Panc1 (cell line): Measurements from ENCODE around the gene TANGO2.

Experiments
- POLR2AphosphoS5 ChIP-seq: IDR thresholded peaks from 2 replicates; pipeline ENCODE4 v1.6.1; 2012; ENCODE audit warnings: mild to moderate bottlenecking, low read depth, low read length, moderate library complexity
- SIN3A ChIP-seq: IDR thresholded peaks from 2 replicates; pipeline ENCODE4 v1.6.1; 2012; ENCODE audit warnings: low read depth, mild to moderate bottlenecking, low read length, moderate library complexity, borderline replicate concordance; ENCODE audit not compliant: insufficient read depth
- TCF7L2 ChIP-seq: IDR thresholded peaks from 2 replicates; pipeline ENCODE4 v1.6.1; 2011; ENCODE audit warnings: mild to moderate bottlenecking, low read depth, low read length, inconsistent platforms
- TF ChIP-seq, protein P1 (sequence below): fragments of 450-650 bp; IDR thresholded peaks from 2 replicates; pipeline ENCODE4 v1.5.1; 2017; ENCODE audit warnings: mild to moderate bottlenecking
- TF ChIP-seq, protein P2 (sequence below), 2 experiments: IDR thresholded peaks; 2 replicates each; pipeline ENCODE4 v1.6.1; 2011 to 2012; ENCODE audit warnings: low read depth in 2 of 2, control low read depth in 1 of 2, low read length in 1 of 2, mild to moderate bottlenecking in 1 of 2, moderate library complexity in 1 of 2; ENCODE audit not compliant: insufficient read depth in 1 of 2

DNA sequence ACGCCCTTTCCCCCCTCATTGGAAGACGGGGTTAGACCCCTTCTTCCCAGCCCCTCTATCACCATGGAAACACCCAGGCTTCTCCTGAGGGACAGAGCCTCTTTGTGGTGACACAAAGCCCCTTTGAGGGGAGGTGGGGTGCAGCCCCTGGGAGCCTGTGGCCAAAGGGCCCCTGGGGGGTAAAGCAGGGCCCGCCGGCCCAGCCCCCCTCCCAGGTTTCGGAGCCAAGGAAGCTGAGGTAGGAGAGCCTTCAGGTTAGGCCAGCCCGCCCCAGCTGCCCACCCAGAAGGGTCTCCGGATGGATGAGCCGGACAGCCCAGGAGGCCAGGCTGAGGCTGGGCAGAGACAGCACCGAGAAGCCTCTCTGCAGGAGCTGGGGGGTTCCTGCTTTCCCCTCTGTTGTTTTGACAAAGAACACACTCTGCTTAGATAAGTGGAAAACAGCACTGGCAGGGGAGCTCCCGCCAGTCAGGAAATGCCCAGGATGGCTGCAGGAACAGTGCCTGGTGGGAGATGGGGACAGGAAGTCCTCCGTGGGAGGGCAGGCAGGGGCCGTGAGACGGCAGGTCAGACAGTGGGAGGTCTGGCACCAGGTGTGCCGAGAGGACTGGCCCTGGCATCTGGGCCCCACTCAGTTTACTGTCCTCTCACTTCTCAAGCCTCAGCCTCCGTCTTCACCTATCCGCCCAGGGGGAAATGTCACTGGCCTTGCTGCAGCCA is 22.5 kb upstream of the TANGO2 start:
- TF ChIP-seq POLR2AphosphoS5 (no peak), TCF7L2 (no peak), SIN3A (no peak)
- TF ChIP-seq, protein P1, sequence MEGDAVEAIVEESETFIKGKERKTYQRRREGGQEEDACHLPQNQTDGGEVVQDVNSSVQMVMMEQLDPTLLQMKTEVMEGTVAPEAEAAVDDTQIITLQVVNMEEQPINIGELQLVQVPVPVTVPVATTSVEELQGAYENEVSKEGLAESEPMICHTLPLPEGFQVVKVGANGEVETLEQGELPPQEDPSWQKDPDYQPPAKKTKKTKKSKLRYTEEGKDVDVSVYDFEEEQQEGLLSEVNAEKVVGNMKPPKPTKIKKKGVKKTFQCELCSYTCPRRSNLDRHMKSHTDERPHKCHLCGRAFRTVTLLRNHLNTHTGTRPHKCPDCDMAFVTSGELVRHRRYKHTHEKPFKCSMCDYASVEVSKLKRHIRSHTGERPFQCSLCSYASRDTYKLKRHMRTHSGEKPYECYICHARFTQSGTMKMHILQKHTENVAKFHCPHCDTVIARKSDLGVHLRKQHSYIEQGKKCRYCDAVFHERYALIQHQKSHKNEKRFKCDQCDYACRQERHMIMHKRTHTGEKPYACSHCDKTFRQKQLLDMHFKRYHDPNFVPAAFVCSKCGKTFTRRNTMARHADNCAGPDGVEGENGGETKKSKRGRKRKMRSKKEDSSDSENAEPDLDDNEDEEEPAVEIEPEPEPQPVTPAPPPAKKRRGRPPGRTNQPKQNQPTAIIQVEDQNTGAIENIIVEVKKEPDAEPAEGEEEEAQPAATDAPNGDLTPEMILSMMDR, result no peak
- TF ChIP-seq, protein P2, sequence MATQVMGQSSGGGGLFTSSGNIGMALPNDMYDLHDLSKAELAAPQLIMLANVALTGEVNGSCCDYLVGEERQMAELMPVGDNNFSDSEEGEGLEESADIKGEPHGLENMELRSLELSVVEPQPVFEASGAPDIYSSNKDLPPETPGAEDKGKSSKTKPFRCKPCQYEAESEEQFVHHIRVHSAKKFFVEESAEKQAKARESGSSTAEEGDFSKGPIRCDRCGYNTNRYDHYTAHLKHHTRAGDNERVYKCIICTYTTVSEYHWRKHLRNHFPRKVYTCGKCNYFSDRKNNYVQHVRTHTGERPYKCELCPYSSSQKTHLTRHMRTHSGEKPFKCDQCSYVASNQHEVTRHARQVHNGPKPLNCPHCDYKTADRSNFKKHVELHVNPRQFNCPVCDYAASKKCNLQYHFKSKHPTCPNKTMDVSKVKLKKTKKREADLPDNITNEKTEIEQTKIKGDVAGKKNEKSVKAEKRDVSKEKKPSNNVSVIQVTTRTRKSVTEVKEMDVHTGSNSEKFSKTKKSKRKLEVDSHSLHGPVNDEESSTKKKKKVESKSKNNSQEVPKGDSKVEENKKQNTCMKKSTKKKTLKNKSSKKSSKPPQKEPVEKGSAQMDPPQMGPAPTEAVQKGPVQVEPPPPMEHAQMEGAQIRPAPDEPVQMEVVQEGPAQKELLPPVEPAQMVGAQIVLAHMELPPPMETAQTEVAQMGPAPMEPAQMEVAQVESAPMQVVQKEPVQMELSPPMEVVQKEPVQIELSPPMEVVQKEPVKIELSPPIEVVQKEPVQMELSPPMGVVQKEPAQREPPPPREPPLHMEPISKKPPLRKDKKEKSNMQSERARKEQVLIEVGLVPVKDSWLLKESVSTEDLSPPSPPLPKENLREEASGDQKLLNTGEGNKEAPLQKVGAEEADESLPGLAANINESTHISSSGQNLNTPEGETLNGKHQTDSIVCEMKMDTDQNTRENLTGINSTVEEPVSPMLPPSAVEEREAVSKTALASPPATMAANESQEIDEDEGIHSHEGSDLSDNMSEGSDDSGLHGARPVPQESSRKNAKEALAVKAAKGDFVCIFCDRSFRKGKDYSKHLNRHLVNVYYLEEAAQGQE (IDR thresholded peaks at IDR 0.05; ENCODE audit: insufficient read depth in 1 of 2, low read depth in 2 of 2, low read length in 1 of 2), result no peak
